ENCODE measurements around the gene MRPL24.

The MRPL24 gene

DNA sequence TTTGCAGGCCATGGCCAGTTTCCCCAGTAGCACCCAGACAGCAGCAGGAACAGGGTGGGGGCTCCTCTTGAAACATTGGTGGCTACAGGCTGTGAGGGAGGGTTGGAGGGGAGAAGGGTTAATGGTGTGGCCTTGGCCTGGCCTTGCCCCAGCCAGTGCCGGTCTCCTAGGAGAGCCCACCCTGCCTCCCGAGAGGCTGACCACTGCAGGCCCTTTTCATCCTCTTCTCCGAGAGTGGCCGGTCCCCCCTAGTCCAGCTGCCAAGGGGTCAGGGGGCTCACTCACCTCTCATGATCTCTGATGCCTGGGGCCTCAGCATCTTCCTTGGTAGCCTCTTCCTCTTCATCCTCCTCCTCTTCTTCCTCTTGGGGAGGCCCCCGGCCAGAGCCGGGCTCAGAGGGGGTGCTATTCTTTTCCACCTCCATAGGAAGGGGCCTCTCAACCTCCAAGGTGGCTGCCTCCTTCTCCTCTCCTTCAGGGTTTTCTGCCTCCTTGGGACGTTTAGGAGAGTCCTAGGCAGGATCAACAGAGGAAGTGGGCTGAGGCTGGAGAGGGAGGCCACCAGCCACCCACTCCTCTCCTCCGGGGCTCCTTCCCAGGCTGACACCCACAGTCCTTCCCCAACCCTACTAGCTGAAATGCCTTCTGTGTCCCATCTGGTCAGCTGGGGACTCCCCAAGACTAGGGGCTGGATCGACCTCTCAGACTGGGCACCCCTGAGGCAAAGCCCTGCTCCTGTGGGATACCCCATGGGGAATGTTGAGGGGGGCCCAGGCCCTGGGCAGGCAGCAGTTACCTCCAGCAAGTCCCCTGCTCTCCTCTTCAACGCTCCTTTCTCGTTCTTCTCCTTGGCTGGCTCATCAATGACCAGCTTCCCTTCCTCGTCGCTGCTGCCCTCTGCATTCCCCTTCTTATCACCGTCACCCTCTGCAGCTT is 2.7 kb upstream of the MRPL24 start:
- no peak for DNase-seq (ENCODE audit: low read depth)

DNA sequence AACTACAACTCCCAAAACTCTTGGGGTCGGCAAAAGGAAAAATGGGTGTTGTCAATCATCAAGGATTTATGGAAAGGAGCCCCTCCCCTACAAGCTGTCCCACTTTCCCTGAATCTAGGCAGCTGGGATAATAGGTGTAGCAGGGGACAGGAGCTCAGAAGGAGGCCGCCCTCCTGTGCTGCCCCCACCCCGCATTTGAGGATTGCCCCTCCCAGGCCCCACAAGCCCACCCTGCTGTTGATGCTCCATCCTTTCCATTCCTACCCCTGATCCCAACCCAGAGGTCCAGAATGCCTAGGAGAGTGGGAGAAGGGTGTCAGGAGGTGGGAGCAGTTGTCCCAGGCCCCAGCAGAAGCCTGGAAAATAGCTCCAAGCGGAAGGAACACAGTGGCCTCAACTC is 1.9 kb upstream of the MRPL24 start:
- no peak for DNase-seq (ENCODE audit: low read depth)

- no peak for DNase-seq (ENCODE audit: low read depth)
Measured at GRCh38 chr1:156742017-156742416, 1.1 kb upstream of the MRPL24 start.

DNA sequence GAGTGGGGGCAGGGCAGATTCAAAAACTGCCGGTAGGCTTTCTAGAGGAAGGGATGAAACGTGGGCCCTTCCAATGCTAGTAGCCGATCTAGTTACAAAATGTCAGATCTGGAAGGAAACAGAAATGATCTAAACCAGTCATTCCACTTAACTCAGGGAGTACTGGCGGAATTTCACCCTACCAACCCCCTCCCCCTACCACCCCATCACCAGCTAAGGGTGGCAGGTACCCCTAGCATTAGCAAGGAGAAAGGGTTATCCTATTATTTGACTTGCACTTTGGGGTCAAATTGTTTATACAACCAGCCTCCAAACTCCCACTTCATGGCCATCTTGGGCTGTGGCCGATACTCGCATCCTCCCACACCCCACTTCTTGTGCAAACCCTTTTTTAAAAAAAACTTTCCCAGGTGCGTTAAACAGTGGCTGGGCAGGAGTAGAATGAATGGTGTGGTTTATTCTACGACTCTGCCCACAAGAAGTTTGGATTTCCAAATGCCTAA is 644 bp upstream of the MRPL24 start:
- DNase-seq (ENCODE audit: low read depth), result no peak

DNA sequence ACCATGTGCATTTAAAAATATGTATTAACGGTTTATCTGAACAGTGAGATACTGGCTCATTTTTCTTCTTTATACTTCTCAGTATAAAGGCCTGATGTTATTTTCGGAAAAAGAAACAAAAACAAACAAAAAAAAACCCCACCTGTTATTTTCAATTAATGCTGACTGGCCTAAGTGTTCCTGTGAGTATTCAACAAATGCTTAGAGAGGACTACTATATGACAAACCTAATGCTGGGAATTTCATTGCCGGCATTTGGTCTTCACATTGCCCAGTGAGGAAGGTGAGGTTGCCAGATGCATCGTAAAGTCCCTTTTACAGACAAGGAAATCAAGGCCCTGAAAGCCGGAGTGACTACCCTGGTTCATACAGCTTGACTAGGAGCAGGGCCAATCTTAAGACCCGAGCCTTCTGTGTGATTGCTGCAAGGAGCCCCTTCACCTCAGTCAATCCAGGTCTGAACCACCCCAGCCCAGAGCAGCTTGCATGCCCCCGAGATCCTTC is 599 bp downstream of the MRPL24 start:
- no peak for DNase-seq (ENCODE audit: low read depth)

DNA sequence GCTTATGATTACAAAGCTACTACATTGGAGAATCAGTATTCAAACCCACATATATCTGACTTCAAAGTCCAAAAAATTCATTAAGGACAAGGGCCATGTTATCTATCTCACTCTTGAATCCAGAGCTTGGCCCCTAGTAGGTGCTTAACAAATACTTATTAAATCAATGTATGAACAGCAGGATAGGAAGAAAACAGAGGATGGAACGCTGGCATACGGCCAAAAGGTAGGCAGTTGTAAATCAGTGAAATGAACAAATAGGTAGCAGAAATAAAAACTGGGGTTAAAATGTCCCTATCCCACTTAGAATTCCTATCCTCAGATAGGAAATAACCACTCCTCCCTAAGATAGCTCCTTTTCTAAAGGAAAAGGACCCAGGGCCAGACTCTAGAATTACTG is 2.0 kb downstream of the MRPL24 start:
- DNase-seq (ENCODE audit: low read depth), result no peak

- no peak for DNase-seq (ENCODE audit: low read depth)
Measured at GRCh38 chr1:156738407-156738806, 2.5 kb downstream of the MRPL24 start.

- no peak for DNase-seq (ENCODE audit: low read depth)
Measured at GRCh38 chr1:156733989-156734584, 6.8 kb downstream of the MRPL24 start.

DNA sequence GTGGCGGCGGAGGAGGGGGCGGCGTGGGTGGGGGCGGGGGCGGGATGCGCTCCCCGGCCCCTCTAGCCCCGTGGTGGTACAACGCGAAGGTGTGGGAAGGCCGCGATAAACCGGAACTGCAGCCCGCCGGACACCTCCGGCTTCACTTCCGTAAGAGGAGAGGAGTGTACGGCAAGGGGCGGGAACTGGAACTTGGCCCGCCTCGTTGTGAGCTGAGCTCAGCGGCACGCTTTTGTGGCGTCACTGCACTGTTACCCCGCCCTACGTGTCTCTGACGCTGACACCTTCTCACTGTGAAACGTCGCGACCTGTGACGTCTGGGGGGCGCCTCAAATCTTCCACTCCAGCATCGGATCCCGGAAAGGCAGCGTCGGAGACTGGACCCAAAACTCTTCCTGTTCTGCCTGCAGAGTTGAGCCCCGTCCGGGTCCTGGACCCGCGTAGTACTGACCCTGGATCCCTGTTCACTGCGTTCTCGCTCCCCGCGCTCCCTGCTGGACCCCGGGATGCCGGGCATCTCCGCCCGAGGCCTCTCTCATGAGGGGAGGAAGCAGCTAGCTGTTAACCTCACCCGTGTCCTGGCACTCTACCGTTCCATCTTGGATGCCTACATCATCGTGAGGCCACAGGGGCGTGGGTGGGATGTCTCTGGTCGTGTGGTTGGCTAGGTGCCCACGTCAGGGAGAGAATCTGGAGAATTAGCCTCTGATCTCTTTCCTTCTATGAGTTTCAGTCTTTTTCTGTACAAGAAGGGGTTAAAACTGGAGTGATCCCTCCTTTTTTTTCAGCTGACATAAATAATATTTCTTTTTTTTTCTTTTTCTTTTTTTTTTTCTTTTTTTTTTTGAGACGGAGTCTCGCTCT is 12.1 kb downstream of the MRPL24 start, which contains the start of gene ISG20L2:
Gene ISG20L2 (minus strand): TSS at position 168 of the 864 bp plus-strand sequence. CDS start 1,114 bp downstream, outside the sequence.
- peak; percentile 84 for DNase-seq (ENCODE audit: low read depth)

- DNase-seq (ENCODE audit: low read depth), result peak; percentile 47
Measured at GRCh38 chr1:156727926-156728598, 12.8 kb downstream of the MRPL24 start, which contains the start of gene METTL25B. METTL25B (plus strand) TSS chr1:156728469; CDS start chr1:156729105, 636 bp downstream.

DNA sequence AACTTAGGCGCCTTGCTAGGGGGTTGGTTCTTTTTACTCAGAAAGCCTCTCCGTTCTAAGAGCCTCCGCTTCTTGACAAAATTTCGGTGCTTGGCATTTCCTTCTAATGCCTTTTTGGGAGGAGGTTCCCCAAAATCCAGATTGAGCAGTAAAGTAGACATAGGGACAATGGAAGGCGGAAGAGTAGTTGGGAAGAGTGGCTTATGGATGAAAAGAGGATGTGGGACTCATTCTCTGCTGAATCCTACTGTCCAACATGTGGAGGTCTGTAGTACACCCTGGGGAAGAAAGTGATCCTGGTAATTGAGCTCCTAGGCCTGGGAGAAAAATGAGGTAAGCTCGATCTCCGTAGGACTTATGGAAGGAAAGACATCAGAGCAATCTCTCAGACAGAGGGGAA is 13.4 kb downstream of the MRPL24 start:
- no peak for DNase-seq (ENCODE audit: low read depth)

DNA sequence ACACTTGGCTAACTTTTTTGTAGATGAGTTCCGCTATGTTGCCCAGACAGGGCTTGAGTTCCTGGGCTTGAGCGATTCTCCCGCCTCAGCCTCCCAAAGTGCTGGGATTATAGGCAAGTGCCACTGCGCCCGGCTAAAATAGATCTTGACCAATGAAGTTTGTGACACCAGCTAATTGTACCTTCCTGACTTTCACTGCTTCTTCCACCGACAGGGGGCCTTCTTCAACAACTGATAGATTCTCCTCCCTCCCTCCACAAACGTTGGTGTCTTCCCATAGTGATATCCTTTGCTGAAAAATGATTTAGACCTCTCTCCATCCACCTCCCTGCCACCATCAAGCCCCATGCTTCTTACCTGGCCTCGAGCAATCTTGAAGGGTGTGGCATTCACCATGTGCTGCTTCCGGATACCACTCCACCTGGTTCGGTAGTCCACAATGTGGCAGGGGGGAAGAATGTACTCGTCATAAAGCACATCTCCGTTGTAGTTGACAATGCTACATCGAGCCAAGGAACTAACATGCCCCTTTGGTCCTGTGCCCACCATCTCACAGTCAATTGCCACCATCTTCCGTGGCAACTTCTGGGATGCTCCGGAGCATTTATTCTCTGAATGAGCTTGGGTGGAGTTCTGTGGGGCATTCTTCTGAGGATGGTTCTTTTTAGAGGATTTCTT is 14.2 kb downstream of the MRPL24 start:
- no peak for DNase-seq (ENCODE audit: low read depth)

DNA sequence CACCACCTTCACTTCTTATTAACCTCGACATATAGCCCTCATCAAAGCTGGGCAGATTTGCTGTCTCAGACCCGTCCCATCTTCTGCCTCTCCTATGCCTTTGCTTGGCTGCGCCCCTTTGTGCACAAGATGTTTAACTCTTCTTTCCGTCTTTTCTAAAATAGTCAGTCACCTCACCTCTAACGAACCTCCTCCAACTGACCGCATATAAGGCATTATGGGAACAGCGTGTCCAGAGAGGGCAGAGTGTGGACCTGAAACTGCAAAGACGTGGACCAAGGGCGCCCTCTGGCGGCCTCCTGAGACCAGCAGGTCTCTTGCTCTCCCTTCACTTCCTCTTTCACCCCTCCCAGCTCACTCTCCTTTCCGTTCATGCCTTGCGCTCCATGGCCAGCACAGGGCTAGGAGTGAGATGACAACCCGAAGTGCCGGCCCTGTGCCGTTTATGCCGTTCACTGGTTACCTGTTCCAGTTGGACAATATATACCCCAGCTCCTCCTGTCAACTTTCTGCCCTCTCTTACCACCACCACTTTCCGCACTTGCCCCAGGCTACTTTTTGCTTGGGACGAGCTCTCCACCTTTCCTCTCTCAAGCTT is 15.1 kb downstream of the MRPL24 start:
- DNase-seq (ENCODE audit: low read depth), result peak; percentile 73

GRCh38 chr1:156721535-156721934 is 19.4 kb downstream of the MRPL24 start:
- DNase-seq (ENCODE audit: low read depth), result no peak

- DNase-seq (ENCODE audit: low read depth), result no peak
Measured at GRCh38 chr1:156721131-156721530, 19.8 kb downstream of the MRPL24 start.

DNA sequence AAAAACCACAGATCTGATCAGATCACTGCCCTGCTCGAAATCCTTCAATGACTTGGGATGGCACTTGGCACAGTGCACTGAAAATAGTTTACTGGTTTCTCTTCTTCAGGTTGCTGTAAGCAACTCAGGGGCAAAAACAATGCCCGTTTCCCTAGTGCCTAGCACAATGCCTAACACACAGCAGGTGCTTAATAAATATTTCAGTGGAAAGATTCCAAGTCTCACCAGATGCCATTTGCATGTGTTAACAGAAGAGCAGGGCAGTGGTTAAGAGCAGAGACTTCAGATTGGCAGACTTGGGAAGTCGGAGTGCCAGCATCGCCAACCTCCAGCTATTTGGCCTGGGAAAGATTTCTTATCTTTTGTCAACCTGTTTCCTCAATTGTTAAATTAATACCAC is 23.5 kb downstream of the MRPL24 start:
- no peak for DNase-seq (ENCODE audit: low read depth)

DNA sequence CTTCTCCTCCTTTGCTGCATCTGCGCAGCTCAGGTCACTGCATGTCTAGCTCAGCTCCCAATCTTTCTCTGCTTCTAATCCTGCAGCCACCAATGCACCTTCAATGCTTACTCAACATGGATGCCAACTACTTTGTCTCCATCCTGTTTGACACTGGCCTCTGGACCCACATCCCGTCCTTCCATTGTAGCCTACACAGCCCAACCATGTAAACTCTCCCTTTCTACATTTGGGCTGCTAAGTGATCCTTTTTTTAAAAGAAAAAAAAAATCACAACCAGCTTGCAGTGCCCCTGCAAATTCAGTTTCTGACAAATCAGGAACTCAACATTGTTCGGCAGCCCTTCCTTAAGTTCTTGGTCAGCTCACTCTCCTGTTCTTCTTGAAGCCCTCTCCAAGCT is 26.1 kb downstream of the MRPL24 start:
- DNase-seq (ENCODE audit: low read depth), result no peak

DNA sequence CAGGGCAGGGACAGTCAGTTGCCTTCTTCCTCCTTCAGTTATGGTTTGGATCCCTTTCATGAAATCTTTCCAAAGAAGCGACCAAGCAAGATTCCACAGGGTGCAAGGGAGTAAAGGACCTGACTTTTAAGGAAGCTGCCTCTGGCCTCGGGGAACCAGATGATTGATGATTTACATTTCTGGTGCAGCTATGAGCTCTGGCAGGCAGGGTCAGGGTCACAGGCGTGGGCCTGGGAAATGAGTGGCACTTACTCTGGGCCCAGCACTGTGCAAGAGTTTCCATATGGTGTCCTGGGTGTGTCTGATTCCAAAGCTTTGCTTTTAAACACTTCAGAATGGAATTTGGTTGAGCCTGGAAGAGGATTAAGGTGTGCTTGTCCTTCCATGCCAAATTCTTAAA is 28.3 kb downstream of the MRPL24 start:
- DNase-seq (ENCODE audit: low read depth), result no peak

GRCh38 chr1:156711011-156711817 is 29.7 kb downstream of the MRPL24 start:
- DNase-seq (ENCODE audit: low read depth), result no peak

Measured in activated gamma-delta T cell treated with anti-CD3 and anti-CD28 coated beads, Interleukin-2, amount 50 U/mL, for 16 hours (primary cell).